Naive thymus-derived CD8-positive, alpha-beta T cell (primary cell): Measurements from ENCODE around the gene LRRTM4. TPM values are rescaled to one million over a fixed set of nuclear protein-coding genes. Genes with fewer than 3 reads are reported as not detected.

Experiments used
- ATAC-seq, 2 donors: fragments of 150-1000 bp; cut with Tn5 transposase in 1 of 2; sonication (Bioruptor Pico), chemical (Tn5 transposase) in 1 of 2; 1 replicate in 1 of 2; 2 replicates in 1 of 2; pipeline ENCODE4 v1.10.0; 2021; ENCODE audit warnings: mild to moderate bottlenecking in 2 of 2, moderate library complexity in 2 of 2
- POLR2A ChIA-PET: fragments of 350-600 bp; sonication (Branson Sonifier 250); formaldehyde crosslinking; loops from one replicate; lab custom pipeline; 2021; ENCODE audit warnings: antibody characterized with exemption; lab: Charles Lee
- DNase-seq, 10 donors: peaks; one replicate each; pipeline versions ENCODE4 v3.0.0 to v3.0.0-alpha.2; 2020 to 2022
- H3K27ac Mint-ChIP-seq, 10 donors: one replicate each; pipeline ENCODE4 v1.8.0; 2020 to 2022; ENCODE audit warnings: mild to moderate bottlenecking in 10 of 10, mixed read lengths in 10 of 10, moderate library complexity in 4 of 10, inconsistent platforms in 1 of 10
- H3K27me3 Mint-ChIP-seq, 5 donors: one replicate each; pipeline ENCODE4 v1.8.0; 2021 to 2022; ENCODE audit warnings: mixed read lengths in 5 of 5
- H3K36me3 Mint-ChIP-seq, 3 donors: one replicate each; pipeline ENCODE4 v1.8.0; 2020 to 2022; ENCODE audit warnings: mixed read lengths in 3 of 3, mild to moderate bottlenecking in 2 of 3, inconsistent platforms in 1 of 3
- H3K4me1 Mint-ChIP-seq, 4 donors: one replicate each; pipeline ENCODE4 v1.8.0; 2021 to 2022; ENCODE audit warnings: mixed read lengths in 4 of 4
- H3K4me3 Mint-ChIP-seq, 10 donors: one replicate each; pipeline ENCODE4 v1.8.0; 2020 to 2022; ENCODE audit warnings: mild to moderate bottlenecking in 10 of 10, mixed read lengths in 10 of 10, moderate library complexity in 6 of 10, inconsistent platforms in 1 of 10
- H3K9me3 Mint-ChIP-seq, 9 donors: one replicate each; pipeline ENCODE4 v1.8.0; 2020 to 2022; ENCODE audit warnings: mixed read lengths in 9 of 9, mild to moderate bottlenecking in 3 of 9, inconsistent platforms in 1 of 9, moderate library complexity in 1 of 9
- polyA plus RNA-seq, 3 donors: library from polyadenylated mRNA; unstranded; fragments of 300-500 nt; fragmentation: Illumina TruSeq; gene quantifications; one replicate each; pipeline ENCODE4 v1.2.3, GENCODE V29; 2021
- total RNA-seq, 8 experiments: library from RNA in 2 of 8; stranded (reverse) in 2 of 8; gene quantifications; one replicate each; pipeline ENCODE4 v1.2.3 and lab custom pipeline; 2021 to 2026

The LRRTM4 gene
- total and polyA plus RNA-seq, 5 experiments from 2014 or later: not detected

DNA sequence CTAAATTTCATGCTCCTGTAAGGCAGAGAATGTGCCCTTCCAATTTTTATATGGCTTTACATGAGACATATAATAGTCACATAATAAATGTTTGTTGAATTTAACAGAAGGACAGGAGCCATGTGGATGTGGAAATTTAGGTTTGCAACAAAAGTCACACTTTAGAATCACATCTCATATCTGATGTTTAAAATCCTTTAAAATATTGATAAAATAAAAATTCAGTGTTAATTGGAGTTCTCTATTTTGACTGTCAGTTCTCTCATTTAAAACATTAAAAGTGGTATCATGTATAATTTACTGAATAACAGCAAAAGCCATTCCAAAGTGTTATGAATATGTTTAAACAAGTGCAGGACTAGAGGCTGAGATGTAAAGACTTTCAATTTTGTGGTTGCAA, 594.1 kb downstream of the LRRTM4 start:
- ATAC-seq (no peak), DNase-seq (no peak)
- POLR2A ChIA-PET: no interaction called here
- no peaks in the 10 kb centered on the region for H3K36me3 Mint-ChIP-seq
- H3K4me1 Mint-ChIP-seq: no peaks in the 10 kb centered on the region
- H3K4me3 Mint-ChIP-seq: no peak overlapping the region
- peaks cover 2 to 18% (median 7%) of the 10 kb centered on the region in 9 donors for H3K9me3 Mint-ChIP-seq
- H3K27ac Mint-ChIP-seq: no peak overlapping the region
- no peaks in the 10 kb centered on the region for H3K27me3 Mint-ChIP-seq

DNA sequence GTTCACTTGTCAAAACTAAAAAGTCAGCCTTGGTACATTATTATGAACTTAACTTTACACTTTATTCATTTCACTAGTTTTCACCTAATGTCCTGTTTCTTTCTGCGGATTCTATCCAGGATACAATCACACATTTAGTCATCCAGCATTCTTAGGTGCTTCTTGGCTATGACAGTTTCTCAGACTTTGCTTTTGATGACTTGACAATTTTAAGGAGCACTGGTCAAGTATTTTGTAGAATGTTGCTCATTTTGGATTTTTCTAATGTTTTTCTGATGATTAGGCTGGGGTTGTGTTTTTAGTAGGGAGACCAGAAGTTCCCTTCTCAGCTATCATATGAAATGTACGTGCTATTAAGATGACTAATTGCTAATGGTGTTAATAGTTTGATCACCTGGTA, 601.2 kb downstream of the LRRTM4 start:
- ATAC-seq (no peak), DNase-seq (no peak)
- Mint-ChIP-seq H3K9me3 (peaks cover 0 to 24% (median 8%) of the 10 kb centered on the region in 9 donors), H3K4me1 (no peaks in the 10 kb centered on the region), H3K27me3 (no peaks in the 10 kb centered on the region), H3K36me3 (no peaks in the 10 kb centered on the region), H3K4me3 (no peak overlapping the region), H3K27ac (no peak overlapping the region)
- POLR2A ChIA-PET: no interaction called here

DNA sequence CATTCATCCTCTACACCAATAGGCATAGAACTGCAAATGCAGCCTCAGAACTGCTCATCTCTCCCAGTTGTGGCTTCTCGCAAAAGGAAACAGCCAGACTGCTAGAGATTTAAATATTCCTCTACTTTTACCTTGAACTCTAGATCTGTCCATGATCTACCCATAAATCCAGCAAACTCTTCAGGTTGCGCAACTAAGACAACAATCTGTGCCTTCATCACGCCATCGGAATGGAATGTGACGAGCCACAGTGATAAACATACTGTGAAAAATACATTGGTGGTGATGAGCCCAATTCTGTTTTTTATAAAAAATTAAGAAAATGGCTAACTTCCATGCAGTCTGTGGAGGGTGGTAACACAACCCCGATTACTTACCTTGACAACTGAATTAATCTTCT, 626.7 kb downstream of the LRRTM4 start:
- POLR2A ChIA-PET: no interaction called here
- no peaks in the 10 kb centered on the region for H3K4me1 Mint-ChIP-seq
- no peak for DNase-seq

DNA sequence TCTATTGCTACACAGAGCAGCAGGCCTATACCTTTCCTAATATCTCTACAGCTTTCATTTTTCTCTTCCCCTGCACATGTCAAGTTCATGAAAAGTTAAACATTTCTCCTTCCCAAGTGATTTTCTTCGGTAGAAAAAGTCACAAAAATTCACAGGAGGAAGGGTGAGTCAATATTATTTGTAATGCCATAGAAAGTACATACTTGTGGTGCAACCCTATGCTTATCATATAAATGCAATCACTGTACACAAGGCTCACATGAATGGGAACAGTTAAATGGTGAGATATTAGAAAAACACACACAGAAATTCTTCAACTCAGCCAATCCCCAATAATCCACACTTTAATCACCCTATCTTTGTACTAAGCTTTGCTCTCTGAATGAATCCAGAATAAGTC, 651.6 kb downstream of the LRRTM4 start:
- H3K4me1 Mint-ChIP-seq: no peaks in the 10 kb centered on the region
- no peak for ATAC-seq
- no peak overlapping the region for H3K4me3 Mint-ChIP-seq
- POLR2A ChIA-PET: no interaction called here
- no peak overlapping the region for H3K27ac Mint-ChIP-seq
- H3K36me3 Mint-ChIP-seq: no peaks in the 10 kb centered on the region
- no peak for DNase-seq
- peaks cover 0 to 9% (median 0%) of the 10 kb centered on the region in 9 donors for H3K9me3 Mint-ChIP-seq
- H3K27me3 Mint-ChIP-seq: no peaks in the 10 kb centered on the region

More for the DNA sequence above, 626.7 kb downstream of the LRRTM4 start:
- H3K4me3 Mint-ChIP-seq: no peak overlapping the region
- H3K36me3 Mint-ChIP-seq: no peaks in the 10 kb centered on the region
- ATAC-seq: no peak
- H3K9me3 Mint-ChIP-seq: peaks cover 0 to 10% (median 4%) of the 10 kb centered on the region in 9 donors
- no peaks in the 10 kb centered on the region for H3K27me3 Mint-ChIP-seq
- H3K27ac Mint-ChIP-seq: no peak overlapping the region

GRCh38 chr2:76870011-76870410, 652.2 kb downstream of the LRRTM4 start:
- Mint-ChIP-seq H3K4me3 (no peak overlapping the region), H3K9me3 (peaks cover 0 to 12% (median 2%) of the 10 kb centered on the region in 9 donors), H3K27ac (no peak overlapping the region), H3K36me3 (no peaks in the 10 kb centered on the region), H3K4me1 (no peaks in the 10 kb centered on the region), H3K27me3 (no peaks in the 10 kb centered on the region)
- ATAC-seq (no peak), DNase-seq (no peak)
- POLR2A ChIA-PET: no interaction called here

GRCh38 chr2:76867854-76868253, 654.3 kb downstream of the LRRTM4 start:
- POLR2A ChIA-PET: no interaction called here
- peaks cover 0 to 17% (median 4%) of the 10 kb centered on the region in 9 donors for H3K9me3 Mint-ChIP-seq
- no peak overlapping the region for H3K27ac Mint-ChIP-seq
- no peaks in the 10 kb centered on the region for H3K4me1 Mint-ChIP-seq
- H3K27me3 Mint-ChIP-seq: no peaks in the 10 kb centered on the region
- DNase-seq: no peak
- ATAC-seq: no peak
- no peaks in the 10 kb centered on the region for H3K36me3 Mint-ChIP-seq
- no peak overlapping the region for H3K4me3 Mint-ChIP-seq

DNA sequence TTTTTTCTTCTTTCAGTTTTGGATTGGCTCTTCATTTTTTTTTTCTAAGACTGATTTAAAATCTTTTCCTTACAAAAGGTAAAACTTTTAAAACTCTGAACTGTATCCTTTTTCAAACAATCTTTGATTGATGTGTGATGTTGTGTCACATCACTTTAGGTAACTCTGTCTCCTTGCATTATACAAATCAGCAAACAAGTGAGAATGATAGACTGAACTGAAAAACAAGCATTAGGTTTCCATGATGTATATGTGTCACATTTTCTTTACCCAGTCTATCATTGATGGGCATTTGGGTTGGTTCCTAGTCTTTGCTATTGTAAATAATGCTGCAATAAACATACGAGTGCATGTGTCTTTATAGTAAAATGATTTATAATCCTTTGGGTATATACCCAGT, 655.7 kb downstream of the LRRTM4 start:
- H3K36me3 Mint-ChIP-seq: no peaks in the 10 kb centered on the region

DNA sequence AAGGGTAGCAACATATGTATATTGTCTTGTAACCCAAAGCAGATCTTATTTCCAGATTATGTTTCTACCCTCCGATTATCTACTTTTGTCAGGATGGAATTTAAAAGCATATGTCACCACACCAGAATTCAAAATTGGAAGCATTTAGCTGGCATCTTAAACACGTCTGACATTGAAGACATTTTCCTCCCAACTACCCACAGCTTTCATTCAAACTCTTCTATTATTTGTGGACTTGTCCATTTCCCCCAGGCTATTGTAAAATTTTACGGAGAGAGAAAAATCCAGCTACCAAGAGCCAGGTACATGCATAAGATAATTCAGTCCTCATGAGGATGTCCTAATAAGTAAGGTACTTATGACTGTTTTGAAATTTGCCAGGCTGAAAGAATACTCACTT, 659.3 kb downstream of the LRRTM4 start:
- no peak overlapping the region for H3K27ac Mint-ChIP-seq
- DNase-seq: no peak
- POLR2A ChIA-PET: no interaction called here

More for the DNA sequence above, 655.7 kb downstream of the LRRTM4 start:
- no peak for DNase-seq
- POLR2A ChIA-PET: no interaction called here
- Mint-ChIP-seq H3K4me1 (no peaks in the 10 kb centered on the region), H3K9me3 (peaks cover 0 to 15% (median 3%) of the 10 kb centered on the region in 9 donors), H3K4me3 (no peak overlapping the region), H3K27me3 (no peaks in the 10 kb centered on the region), H3K27ac (no peak overlapping the region)
- ATAC-seq: no peak

GRCh38 chr2:76861708-76862107, 660.5 kb downstream of the LRRTM4 start:
- Mint-ChIP-seq H3K27ac (no peak overlapping the region), H3K36me3 (no peaks in the 10 kb centered on the region), H3K4me1 (no peaks in the 10 kb centered on the region), H3K4me3 (no peak overlapping the region), H3K9me3 (peaks cover 0 to 19% (median 9%) of the 10 kb centered on the region in 9 donors), H3K27me3 (no peaks in the 10 kb centered on the region)
- ATAC-seq (no peak), DNase-seq (no peak)
- POLR2A ChIA-PET: no interaction called here

More for the DNA sequence above, 659.3 kb downstream of the LRRTM4 start:
- ATAC-seq: no peak
- H3K36me3 Mint-ChIP-seq: no peaks in the 10 kb centered on the region
- H3K4me1 Mint-ChIP-seq: no peaks in the 10 kb centered on the region
- no peak overlapping the region for H3K4me3 Mint-ChIP-seq
- H3K9me3 Mint-ChIP-seq: peaks cover 0 to 19% (median 7%) of the 10 kb centered on the region in 9 donors
- no peaks in the 10 kb centered on the region for H3K27me3 Mint-ChIP-seq

- Mint-ChIP-seq H3K4me1 (no peaks in the 10 kb centered on the region), H3K27ac (no peak overlapping the region), H3K9me3 (peaks cover 0 to 36% (median 13%) of the 10 kb centered on the region in 9 donors), H3K27me3 (no peaks in the 10 kb centered on the region), H3K36me3 (no peaks in the 10 kb centered on the region), H3K4me3 (no peak overlapping the region)
- DNase-seq (no peak), ATAC-seq (no peak)
- POLR2A ChIA-PET: no interaction called here
Observed at GRCh38 chr2:76851000-76851399, 671.2 kb downstream of the LRRTM4 start.

- no peak overlapping the region for H3K27ac Mint-ChIP-seq
- H3K4me1 Mint-ChIP-seq: no peaks in the 10 kb centered on the region
- peaks cover 0 to 36% (median 12%) of the 10 kb centered on the region in 9 donors for H3K9me3 Mint-ChIP-seq
- POLR2A ChIA-PET: no interaction called here
- DNase-seq (no peak), ATAC-seq (no peak)
- H3K36me3 Mint-ChIP-seq: no peaks in the 10 kb centered on the region
- H3K4me3 Mint-ChIP-seq: no peak overlapping the region
- H3K27me3 Mint-ChIP-seq: no peaks in the 10 kb centered on the region
Observed at GRCh38 chr2:76849086-76849485, 673.1 kb downstream of the LRRTM4 start.

- Mint-ChIP-seq H3K4me1 (no peaks in the 10 kb centered on the region), H3K36me3 (no peaks in the 10 kb centered on the region), H3K9me3 (peaks cover 0 to 10% (median 6%) of the 10 kb centered on the region in 9 donors), H3K4me3 (no peak overlapping the region), H3K27ac (no peak overlapping the region), H3K27me3 (no peaks in the 10 kb centered on the region)
- DNase-seq (no peak), ATAC-seq (no peak)
- POLR2A ChIA-PET: no interaction called here
Observed at GRCh38 chr2:76839826-76840225, 682.4 kb downstream of the LRRTM4 start.

GRCh38 chr2:76829374-76830234, 692.6 kb downstream of the LRRTM4 start:
- H3K9me3 Mint-ChIP-seq: peaks cover under 1 to 34% (median 5%) of the 10 kb centered on the region in 9 donors
- no peaks in the 10 kb centered on the region for H3K4me1 Mint-ChIP-seq
- no peak for ATAC-seq
- no peak for DNase-seq
- H3K27me3 Mint-ChIP-seq: peaks cover 0 to 3% (median 0%) of the 10 kb centered on the region in 5 donors
- H3K4me3 Mint-ChIP-seq: no peak overlapping the region
- POLR2A ChIA-PET: no interaction called here
- H3K36me3 Mint-ChIP-seq: no peaks in the 10 kb centered on the region
- no peak overlapping the region for H3K27ac Mint-ChIP-seq
